Kidney epithelial cell (primary cell): ENCODE results near the gene TEX19. TPM values are rescaled to one million over a fixed set of nuclear protein-coding genes. Genes with fewer than 3 reads are reported as not detected.

Source experiments
- DNase-seq: peaks from one replicate; pipeline ENCODE4 v3.0.0-alpha.2; 2010; ENCODE audit warnings: low read depth
- H3K27me3 ChIP-seq: 2 replicates; pipeline ENCODE4 v1.6.0; 2011; ENCODE audit warnings: low read length; ENCODE audit not compliant: control insufficient read depth, insufficient read depth
- H3K36me3 ChIP-seq: 2 replicates; pipeline ENCODE4 v1.5.1; 2011; ENCODE audit warnings: low read length; ENCODE audit not compliant: control insufficient read depth, insufficient read depth
- H3K4me3 ChIP-seq: 2 replicates; pipeline ENCODE4 v1.5.1; 2011; ENCODE audit warnings: low read depth, mild to moderate bottlenecking, control low read depth, low read length
- CTCF ChIP-seq: IDR thresholded peaks from 2 replicates; pipeline ENCODE4 v1.5.1; 2011; ENCODE audit warnings: mild to moderate bottlenecking, moderate library complexity, low read length, control low read depth, inconsistent platforms; ENCODE audit not compliant: insufficient read depth, poor library complexity, severe bottlenecking
- total RNA-seq: library from RNA; depleted of rRNA; stranded (reverse); fragments of >200 nt; gene quantifications from 2 replicates; pipeline ENCODE4 v1.2.3, GENCODE V29; 2015

Gene TEX19
- total RNA-seq, 1 donor from 2014 or later: not detected

GRCh38 chr17:82396601-82397435 is 37.8 kb downstream of the TEX19 start:
- Histone ChIP-seq H3K4me3 (no peak overlapping the region), H3K36me3 (no peaks in the 10 kb centered on the region), H3K27me3 (no peaks in the 10 kb centered on the region)
- no peak for DNase-seq
- no peak for TF ChIP-seq CTCF

GRCh38 chr17:82397449-82398335 is 38.6 kb downstream of the TEX19 start:
- no peak overlapping the region for H3K4me3 ChIP-seq
- H3K36me3 ChIP-seq: no peaks in the 10 kb centered on the region
- H3K27me3 ChIP-seq: no peaks in the 10 kb centered on the region
- DNase-seq: no peak
- no peak for TF ChIP-seq CTCF

GRCh38 chr17:82399041-82399441 is 40.0 kb downstream of the TEX19 start:
- no peak overlapping the region for H3K4me3 ChIP-seq
- no peak for DNase-seq
- H3K27me3 ChIP-seq: no peaks in the 10 kb centered on the region
- no peaks in the 10 kb centered on the region for H3K36me3 ChIP-seq
- TF ChIP-seq CTCF: no peak

GRCh38 chr17:82399601-82400101 is 40.6 kb downstream of the TEX19 start:
- no peak for TF ChIP-seq CTCF
- Histone ChIP-seq H3K36me3 (no peaks in the 10 kb centered on the region), H3K27me3 (no peaks in the 10 kb centered on the region), H3K4me3 (no peak overlapping the region)
- DNase-seq: no peak

- H3K27me3 ChIP-seq: no peaks in the 10 kb centered on the region
- TF ChIP-seq CTCF: no peak
- DNase-seq: no peak
- no peaks in the 10 kb centered on the region for H3K36me3 ChIP-seq
- no peak overlapping the region for H3K4me3 ChIP-seq
These were observed 41.2 kb downstream of the TEX19 start for GRCh38 chr17:82400206-82400605.
